NT2/D1 (cell line): Measurements from ENCODE around the gene HHATL.

ENCODE experiments used
- SUZ12 ChIP-seq: IDR thresholded peaks from 2 replicates; pipeline ENCODE4 v1.6.1; 2011; ENCODE audit not compliant: insufficient read length, insufficient read depth; ENCODE audit errors: extremely low read depth
- YY1 ChIP-seq: IDR thresholded peaks from 2 replicates; pipeline ENCODE4 v1.6.1; 2011; ENCODE audit not compliant: insufficient read length, insufficient read depth
- ZNF274 ChIP-seq: IDR thresholded peaks from 2 replicates; pipeline ENCODE4 v1.6.1; 2011; ENCODE audit warnings: mild to moderate bottlenecking, low read depth, low read length

DNA sequence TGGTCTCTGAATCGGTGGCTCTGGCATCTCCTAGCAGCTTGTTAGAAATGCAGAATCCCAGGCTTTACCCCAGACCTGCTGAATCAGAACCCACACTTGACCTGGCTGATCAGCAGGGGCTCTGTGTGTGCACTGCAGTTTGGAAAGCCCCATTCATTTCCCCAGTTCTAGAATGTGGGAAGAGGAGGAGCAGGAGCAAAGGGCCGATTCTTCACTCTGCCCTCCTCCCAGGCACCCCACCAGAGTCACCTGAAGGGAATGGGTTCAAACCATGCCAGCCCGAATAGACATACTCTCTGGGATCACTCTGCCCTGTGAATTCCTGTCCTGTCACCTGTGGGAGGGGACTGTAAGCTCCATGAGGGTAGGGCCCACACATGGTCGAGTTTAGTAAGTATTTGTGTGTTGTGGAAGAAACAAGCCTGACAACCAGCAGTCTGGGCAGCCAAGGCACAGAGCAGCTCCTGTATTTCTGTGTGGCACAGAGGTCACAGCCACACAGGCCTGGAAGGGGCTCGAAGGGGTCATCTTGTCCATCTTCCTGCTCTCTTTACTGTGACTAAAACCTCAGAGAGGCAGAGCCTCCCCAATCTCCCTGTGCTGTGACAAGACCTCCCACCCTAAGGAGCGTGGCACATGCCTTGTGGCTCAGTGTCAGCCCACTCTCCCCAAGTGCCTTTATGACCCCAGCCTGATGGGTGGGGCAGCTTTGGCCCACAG lies 29.0 kb upstream of the HHATL start:
- TF ChIP-seq YY1 (no peak), SUZ12 (no peak), ZNF274 (no peak)
